Mucosa of descending colon (tissue), 3 donors: ENCODE results near the gene PHC2. TPM values are rescaled to one million over a fixed set of nuclear protein-coding genes. Genes with fewer than 3 reads are reported as not detected.

Experiments
- ATAC-seq: fragments of 200-7000 bp; cut with Tn5 transposase; one replicate; pipeline ENCODE4 v1.9.1; 2020; ENCODE audit warnings: mild to moderate bottlenecking, moderate library complexity
- DNase-seq, 3 donors: peaks; one replicate each; pipeline ENCODE4 v3.0.0-alpha.2; 2020
- H3K36me3 ChIP-seq: fragments of 200-600 bp; one replicate; pipeline ENCODE4 v1.8.0; 2021; ENCODE audit warnings: low read depth, mild to moderate bottlenecking
- H3K4me1 ChIP-seq: fragments of 200-600 bp; one replicate; pipeline ENCODE4 v1.8.0; 2021; ENCODE audit warnings: low read depth, mild to moderate bottlenecking
- H3K4me3 ChIP-seq: fragments of 200-600 bp; one replicate; pipeline ENCODE4 v1.8.0; 2021; ENCODE audit warnings: mild to moderate bottlenecking
- H3K9me3 ChIP-seq: fragments of 200-600 bp; one replicate; pipeline ENCODE4 v1.8.0; 2021; ENCODE audit warnings: mild to moderate bottlenecking
- intact Hi-C, 2 donors: fragments of 100-400 bp; cut with DNase I in 1 of 2; cut with micrococcal nuclease in 1 of 2; formaldehyde crosslinking; loops; one replicate each; pipeline versions ENCODE4 v1.11.0 to v1.11.1; 2022; cut with DNase I, micrococcal nuclease
- total RNA-seq, 3 donors: library from RNA; stranded (reverse); fragmentation: NEBNext Ultra II Directional in 2 of 3; extraction: Animal tissue kit (Norgen Biotek cat#: 25700) in 2 of 3; gene quantifications; one replicate each; pipeline versions ENCODE4 v1.2.1 to v1.2.4, GENCODE V29; 2021 to 2023
- TF ChIP-seq, protein P1 (sequence below): fragments of 200-600 bp; IDR thresholded peaks from one replicate; pipeline ENCODE4 v1.8.0; 2022; ENCODE audit warnings: antibody characterized with exemption, mild to moderate bottlenecking
- donor health status: DM: no; HTN: no; CAD: no; lungs with moderate emphysema.
- donor health status: DM: no; HTN: no; CAD: no.
- donor health status: DM: no; HTN: yes; CAD: no.

PHC2 gene
- total RNA-seq, 3 donors from 2014 or later: 49.5 to 99.0 (median 60.5) TPM

DNA sequence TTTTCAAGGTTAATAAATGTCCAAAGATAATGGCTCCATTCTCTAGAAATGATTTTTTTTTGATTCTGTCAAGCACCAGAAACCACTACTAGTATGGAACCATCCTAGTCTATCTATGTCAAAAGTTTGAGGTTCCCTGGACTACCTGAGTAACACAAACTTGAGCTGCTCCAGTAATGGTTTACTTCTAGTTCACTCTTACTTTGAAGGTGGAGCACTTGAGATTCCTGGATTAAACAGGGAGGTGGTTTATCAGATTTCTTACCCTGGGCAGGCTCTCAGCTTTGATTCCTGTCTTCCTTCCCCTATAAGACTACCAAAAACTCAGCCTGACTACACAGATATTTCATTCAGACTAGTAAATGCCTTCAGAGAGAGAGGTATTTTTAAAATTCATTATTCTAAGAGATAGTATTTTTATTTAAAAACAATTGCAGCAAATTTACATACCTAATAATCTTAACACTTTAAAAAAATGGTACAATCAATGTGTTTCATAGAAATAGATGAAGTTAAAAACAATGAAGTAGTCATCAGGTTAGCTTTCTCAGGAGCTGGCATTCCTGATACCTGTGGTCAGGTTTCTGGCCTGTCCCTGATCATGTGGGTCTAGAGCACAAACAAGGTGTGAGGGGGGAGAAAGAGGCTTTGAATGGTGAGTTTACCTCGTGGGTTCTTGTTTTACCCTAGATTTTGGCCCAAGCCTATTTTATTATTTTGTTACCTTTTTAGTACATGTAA, 23.4 kb downstream of the PHC2 start:
- Histone ChIP-seq H3K4me3 (no peak overlapping the region), H3K9me3 (no peaks in the 10 kb centered on the region), H3K4me1 (no peaks in the 10 kb centered on the region), H3K36me3 (no peaks in the 10 kb centered on the region)
- ATAC-seq: no peak
- TF ChIP-seq, protein P1, sequence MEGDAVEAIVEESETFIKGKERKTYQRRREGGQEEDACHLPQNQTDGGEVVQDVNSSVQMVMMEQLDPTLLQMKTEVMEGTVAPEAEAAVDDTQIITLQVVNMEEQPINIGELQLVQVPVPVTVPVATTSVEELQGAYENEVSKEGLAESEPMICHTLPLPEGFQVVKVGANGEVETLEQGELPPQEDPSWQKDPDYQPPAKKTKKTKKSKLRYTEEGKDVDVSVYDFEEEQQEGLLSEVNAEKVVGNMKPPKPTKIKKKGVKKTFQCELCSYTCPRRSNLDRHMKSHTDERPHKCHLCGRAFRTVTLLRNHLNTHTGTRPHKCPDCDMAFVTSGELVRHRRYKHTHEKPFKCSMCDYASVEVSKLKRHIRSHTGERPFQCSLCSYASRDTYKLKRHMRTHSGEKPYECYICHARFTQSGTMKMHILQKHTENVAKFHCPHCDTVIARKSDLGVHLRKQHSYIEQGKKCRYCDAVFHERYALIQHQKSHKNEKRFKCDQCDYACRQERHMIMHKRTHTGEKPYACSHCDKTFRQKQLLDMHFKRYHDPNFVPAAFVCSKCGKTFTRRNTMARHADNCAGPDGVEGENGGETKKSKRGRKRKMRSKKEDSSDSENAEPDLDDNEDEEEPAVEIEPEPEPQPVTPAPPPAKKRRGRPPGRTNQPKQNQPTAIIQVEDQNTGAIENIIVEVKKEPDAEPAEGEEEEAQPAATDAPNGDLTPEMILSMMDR: no peak
- intact Hi-C loops: no loop called here
- DNase-seq: no peak

DNA sequence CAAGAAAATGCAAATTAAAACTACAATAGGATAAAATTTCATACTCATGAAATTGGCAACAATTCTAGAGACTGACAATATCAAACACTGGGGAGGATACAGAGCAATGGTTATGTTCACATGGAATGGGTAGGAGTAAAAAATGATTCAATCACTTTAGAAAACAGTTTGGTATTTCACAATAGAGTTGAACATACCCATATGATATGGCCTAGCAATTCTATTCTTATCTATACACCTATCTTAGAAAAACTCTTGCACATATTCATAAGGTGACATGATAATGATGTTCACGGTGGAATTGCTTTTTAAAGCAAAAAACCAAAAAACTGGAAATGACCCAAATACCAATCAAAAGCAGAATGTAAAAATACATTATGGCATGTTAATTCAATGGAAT, 28.7 kb downstream of the PHC2 start:
- no peak for ATAC-seq
- DNase-seq: no peak
- Histone ChIP-seq H3K4me1 (no peaks in the 10 kb centered on the region), H3K9me3 (no peaks in the 10 kb centered on the region), H3K4me3 (no peak overlapping the region), H3K36me3 (no peaks in the 10 kb centered on the region)
- TF ChIP-seq, protein P1: no peak
- intact Hi-C loops: no loop called here

DNA sequence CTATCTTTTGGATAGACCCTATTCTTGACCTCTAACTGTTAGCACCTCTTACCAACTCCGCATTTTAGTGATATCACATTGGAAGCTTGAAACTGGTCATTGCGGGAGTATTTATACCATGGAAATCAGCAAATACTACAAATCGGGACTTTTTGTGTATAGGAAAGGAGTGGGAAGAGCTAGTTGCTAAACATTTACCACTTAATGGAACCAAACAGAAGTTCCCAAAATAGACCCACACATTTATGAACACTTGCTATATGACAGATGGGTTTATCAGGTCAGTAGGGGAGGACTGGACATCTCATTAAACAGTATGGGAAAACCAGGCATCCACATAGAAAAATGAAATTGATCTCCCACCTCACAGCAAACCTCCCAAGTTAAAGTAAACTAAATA, 29.4 kb downstream of the PHC2 start:
- ATAC-seq (no peak), DNase-seq (no peak)
- Histone ChIP-seq H3K9me3 (no peaks in the 10 kb centered on the region), H3K4me1 (no peaks in the 10 kb centered on the region), H3K4me3 (no peak overlapping the region), H3K36me3 (no peaks in the 10 kb centered on the region)
- TF ChIP-seq, protein P1: no peak
- intact Hi-C loops: no loop called here

DNA sequence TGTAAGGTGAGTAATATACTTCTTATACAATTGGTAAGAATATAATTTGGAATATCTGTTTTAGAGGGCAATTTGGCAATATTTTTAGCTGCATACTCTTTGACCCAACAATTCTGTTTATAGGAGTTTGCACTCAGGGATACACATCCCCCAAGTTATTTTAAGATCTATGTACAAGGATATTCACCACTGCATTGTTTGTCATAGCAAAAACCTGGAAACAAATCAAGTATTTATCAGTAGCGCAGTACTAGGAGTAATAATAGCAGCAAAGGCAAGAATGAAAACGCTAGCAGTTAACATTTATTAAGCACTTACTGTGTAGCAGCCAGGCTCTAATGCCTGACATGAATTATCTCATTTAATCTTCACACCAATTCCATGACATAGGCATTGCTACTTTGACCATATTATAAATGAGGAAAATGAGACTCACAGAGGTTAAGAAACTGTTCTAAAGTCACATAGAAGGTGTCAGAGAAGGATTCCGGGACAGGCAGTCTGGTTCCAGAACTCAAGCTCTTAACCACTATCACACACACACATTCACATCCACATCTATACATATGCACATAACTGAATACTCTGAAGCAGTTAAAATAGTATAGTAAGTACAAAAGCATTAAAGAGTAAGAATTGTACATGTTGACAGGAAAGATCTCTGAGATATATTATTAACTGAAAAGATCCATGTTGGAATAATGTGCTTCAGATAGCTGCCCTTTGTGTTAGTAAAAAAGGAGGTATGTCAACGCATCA, 30.6 kb downstream of the PHC2 start:
- H3K36me3 ChIP-seq: no peaks in the 10 kb centered on the region
- intact Hi-C loops: no loop called here

DNA sequence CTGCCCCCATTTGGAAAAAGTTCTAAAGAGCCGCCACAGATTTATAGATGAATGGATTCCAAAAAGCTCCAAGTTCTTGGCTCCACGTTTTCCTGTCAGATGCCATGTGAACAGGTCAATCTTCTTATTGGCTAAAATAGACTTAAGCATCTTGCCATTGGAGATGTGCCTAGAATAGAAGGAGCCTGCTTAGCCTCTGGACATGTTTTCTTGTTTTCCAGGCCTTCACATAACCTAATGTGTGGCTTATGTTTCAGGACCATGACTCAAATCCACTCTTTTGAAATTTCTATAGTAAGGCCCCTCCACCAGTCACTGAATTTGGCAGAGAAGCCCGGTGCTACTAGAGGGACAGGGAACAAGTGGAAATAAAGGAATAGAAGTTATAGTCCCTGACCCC, 31.5 kb downstream of the PHC2 start:
- DNase-seq (no peak), ATAC-seq (no peak)
- Histone ChIP-seq H3K4me1 (no peaks in the 10 kb centered on the region), H3K9me3 (no peaks in the 10 kb centered on the region), H3K4me3 (no peak overlapping the region), H3K36me3 (no peaks in the 10 kb centered on the region)
- TF ChIP-seq, protein P1: no peak
- intact Hi-C loops: no loop called here

More for the DNA sequence above, 30.6 kb downstream of the PHC2 start:
- no peaks in the 10 kb centered on the region for H3K9me3 ChIP-seq
- H3K4me3 ChIP-seq: no peak overlapping the region
- no peaks in the 10 kb centered on the region for H3K4me1 ChIP-seq
- TF ChIP-seq, protein P1: no peak
- ATAC-seq: no peak
- DNase-seq: no peak
